NCI-H146 (cell line): Measurements from ENCODE around the gene GRIK3.

Experiments used
- DNase-seq: peaks from one replicate; lab custom pipeline; 2025; lab: John Stamatoyannopoulos, UW

GRIK3 gene

GRCh38 chr1:36874271-36875060 is 159.8 kb downstream of the GRIK3 start:
- no peak for DNase-seq

DNA sequence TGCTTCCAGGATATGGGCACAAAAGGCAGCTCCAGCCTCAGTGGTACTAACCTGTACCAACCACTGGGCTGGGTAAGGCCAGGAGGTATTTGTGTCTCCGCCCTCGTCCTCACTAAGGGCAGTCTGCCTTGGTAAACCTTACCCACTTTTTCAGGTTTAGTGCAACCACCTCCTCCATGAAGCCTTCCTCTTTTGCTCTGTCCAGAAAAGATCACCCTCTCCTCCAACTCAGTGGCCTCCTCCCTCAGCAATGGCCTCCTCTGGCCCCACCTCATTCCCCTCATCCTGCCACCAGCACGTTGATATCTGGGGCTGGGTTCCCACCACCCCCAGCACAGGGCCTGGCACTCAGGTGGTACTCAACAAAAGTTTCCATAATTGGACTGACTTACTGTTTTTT is 161.5 kb downstream of the GRIK3 start:
- no peak for DNase-seq

GRCh38 chr1:36872126-36872754 is 162.1 kb downstream of the GRIK3 start:
- no peak for DNase-seq

DNA sequence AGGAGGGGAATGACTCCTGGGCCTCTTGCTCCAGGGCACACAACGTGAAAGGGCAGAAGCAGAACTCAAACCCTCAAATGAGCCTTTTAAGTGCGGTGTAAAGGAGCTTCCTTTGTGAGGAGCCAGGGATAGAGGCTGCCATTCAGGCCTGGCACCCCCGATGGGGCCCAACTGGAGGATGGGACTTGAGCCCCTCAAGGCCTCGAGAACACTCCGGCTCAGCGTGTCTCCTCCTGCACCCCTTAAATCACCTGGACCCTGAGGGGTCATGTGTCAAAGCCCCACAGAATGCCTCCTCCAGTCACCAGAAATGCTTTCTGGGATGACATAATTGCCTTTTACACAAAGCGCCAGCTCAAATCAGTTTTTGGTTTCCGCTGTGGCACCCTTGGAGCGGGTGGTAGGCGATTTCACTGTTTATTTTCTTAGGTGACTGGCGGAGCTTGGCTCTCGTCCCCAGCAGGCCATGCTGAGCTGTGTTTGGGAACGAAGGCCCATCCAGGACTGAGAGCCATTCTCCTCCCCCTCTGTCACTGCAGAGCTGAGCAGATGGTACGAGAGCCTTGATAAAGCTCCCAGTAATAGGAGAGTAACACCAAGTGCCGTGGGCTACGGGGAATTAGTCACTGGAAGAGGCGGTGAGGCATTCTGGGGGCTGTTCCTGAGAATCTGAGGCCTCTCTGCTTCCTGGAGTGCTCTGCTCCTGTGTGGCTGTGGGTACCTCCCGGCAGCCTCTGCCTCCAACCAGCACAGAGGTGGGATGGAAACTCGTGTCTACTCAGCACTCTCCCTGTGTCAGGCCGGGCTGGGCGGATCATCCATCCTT is 163.0 kb downstream of the GRIK3 start:
- DNase-seq = no peak

DNA sequence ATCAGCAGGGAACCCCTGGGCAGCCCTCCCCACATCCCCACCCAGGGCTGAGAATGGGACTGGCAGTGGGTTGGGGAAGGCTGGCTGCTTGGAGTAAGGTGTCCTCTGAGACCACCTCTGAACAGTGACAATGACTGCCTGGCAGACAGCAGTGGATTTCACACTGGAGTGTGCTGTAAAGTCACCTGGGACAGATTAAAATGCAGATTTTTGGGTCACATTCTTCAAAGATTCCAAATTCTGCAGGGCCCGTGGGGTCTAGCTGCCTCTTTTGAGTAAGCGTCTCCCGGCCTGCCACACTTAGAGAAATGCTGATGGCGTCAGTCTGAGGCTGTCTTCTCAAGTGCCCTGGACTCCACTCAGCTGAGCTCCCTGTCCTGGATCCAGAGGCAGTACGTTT is 164.5 kb downstream of the GRIK3 start:
- DNase-seq = no peak

- DNase-seq = no peak
Observed at GRCh38 chr1:36869054-36869453, 165.3 kb downstream of the GRIK3 start.

- no peak for DNase-seq
Observed at GRCh38 chr1:36867575-36867974, 166.7 kb downstream of the GRIK3 start.

- no peak for DNase-seq
Observed at GRCh38 chr1:36866169-36866814, 168.0 kb downstream of the GRIK3 start.

DNA sequence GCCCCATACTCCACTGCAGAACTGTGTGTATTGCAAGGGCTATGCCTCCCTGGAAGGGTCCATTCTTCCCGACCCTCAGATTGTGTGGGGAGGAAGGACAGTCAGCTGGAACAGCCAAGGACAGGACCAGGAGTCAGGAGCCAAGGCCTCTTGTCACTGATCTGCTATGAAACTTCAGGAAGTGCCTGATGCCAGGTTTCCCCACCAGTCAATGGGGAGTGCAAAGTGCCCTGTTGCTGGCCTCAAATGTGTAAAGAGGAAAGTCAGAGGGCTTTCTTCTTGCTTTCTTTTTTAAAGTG is 168.8 kb downstream of the GRIK3 start:
- DNase-seq = no peak

- DNase-seq = no peak
Observed at GRCh38 chr1:36864823-36865601, 169.3 kb downstream of the GRIK3 start.

GRCh38 chr1:36864182-36864822 is 170.0 kb downstream of the GRIK3 start:
- DNase-seq = peak; percentile 28

GRCh38 chr1:36863500-36863899 is 170.8 kb downstream of the GRIK3 start:
- no peak for DNase-seq

- no peak for DNase-seq
Observed at GRCh38 chr1:36863061-36863460, 171.3 kb downstream of the GRIK3 start.

GRCh38 chr1:36861375-36861774 is 172.9 kb downstream of the GRIK3 start:
- no peak for DNase-seq

- DNase-seq = no peak
Observed at GRCh38 chr1:36859926-36860325, 174.4 kb downstream of the GRIK3 start.

DNA sequence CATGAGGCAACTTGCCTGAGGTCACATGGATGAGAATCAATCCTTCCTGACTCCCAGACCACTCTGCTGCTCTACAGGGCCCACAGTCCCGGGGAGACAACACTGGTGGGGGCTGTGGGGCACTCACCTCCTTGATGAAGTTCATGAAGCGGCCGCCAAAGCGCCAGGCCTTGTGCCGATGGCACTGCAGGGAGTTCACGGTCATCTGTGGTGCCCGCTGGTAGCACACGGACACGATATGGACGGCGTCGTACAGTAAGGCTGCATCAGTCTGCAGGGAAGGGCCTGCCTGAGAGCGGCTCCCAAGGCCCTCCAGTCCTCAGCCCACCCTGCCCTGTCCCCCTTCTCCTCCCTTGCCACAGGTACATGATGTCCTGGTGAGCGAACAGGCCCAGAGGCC is 175.3 kb downstream of the GRIK3 start:
- DNase-seq = no peak

- DNase-seq = no peak
Observed at GRCh38 chr1:36858553-36858952, 175.8 kb downstream of the GRIK3 start.

DNA sequence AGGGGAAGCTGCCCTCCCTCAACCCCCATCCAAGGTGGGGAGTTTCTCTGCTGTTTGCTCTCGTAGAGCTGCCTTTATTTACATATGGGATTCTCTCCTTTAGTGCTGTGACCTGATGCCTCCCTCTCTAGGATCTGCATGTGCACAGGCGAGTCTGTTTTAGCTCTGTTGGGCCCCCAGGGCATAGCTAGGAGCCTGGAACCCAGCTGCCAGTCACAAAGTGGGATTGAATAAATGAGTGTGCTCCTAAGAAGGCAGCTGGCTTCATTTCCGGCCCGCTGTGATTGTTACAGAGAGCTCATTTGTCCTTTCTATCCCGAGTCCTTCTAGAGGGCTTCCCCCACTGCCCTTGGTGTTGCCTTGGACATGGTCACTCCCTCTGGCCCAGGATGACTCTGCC is 176.6 kb downstream of the GRIK3 start:
- DNase-seq = peak; percentile 95

DNA sequence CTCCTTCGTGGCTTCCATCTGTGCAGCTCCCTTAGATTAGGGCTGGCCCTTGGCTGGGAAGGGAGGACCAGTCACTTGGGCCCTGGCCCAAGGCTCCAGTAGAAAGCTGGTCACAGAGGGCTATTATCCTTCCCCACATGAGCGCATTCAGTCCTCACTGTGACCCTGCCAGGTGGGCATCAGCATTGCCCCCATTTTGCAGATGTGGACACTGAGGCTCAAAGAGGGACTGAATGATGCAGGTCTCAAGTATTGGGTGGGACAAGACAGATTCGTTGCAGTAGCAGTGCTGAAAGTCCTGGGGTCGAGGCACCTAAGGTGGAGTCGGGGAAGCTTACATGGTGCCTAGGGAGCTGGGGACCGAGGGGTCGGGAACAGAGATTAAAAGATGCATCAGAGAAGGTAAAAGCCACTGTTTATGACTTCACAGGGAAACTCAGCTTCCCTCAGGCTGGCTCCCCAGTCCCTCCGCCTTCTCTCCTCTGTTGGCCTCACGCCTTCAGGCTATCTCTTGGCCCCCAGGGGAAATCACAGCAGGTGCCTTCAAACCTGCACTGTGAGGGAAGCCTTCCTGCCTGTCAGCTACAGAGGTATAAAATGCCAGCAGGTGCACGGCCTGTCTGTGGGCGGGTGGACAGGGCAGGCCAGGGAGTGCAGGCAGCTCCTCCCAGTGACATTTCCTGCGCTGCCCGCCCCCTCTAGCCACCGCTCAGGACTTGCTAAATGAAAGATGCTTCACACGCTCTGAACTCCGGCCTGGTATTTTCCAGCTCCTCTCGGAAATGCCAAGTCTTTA is 178.4 kb downstream of the GRIK3 start:
- peak; percentile 97 for DNase-seq

GRCh38 chr1:36853638-36854037 is 180.7 kb downstream of the GRIK3 start:
- no peak for DNase-seq
